ENCODE results near the gene SLC38A4.

- TF ChIP-seq POLR2AphosphoS5 (IDR thresholded peaks at IDR 0.05; ENCODE audit: low read depth, low read length) = no peak
- TF ChIP-seq TAF1 (IDR thresholded peaks at IDR 0.05; ENCODE audit: borderline replicate concordance, insufficient read depth, low read length) = no peak
- TF ChIP-seq, protein P1, sequence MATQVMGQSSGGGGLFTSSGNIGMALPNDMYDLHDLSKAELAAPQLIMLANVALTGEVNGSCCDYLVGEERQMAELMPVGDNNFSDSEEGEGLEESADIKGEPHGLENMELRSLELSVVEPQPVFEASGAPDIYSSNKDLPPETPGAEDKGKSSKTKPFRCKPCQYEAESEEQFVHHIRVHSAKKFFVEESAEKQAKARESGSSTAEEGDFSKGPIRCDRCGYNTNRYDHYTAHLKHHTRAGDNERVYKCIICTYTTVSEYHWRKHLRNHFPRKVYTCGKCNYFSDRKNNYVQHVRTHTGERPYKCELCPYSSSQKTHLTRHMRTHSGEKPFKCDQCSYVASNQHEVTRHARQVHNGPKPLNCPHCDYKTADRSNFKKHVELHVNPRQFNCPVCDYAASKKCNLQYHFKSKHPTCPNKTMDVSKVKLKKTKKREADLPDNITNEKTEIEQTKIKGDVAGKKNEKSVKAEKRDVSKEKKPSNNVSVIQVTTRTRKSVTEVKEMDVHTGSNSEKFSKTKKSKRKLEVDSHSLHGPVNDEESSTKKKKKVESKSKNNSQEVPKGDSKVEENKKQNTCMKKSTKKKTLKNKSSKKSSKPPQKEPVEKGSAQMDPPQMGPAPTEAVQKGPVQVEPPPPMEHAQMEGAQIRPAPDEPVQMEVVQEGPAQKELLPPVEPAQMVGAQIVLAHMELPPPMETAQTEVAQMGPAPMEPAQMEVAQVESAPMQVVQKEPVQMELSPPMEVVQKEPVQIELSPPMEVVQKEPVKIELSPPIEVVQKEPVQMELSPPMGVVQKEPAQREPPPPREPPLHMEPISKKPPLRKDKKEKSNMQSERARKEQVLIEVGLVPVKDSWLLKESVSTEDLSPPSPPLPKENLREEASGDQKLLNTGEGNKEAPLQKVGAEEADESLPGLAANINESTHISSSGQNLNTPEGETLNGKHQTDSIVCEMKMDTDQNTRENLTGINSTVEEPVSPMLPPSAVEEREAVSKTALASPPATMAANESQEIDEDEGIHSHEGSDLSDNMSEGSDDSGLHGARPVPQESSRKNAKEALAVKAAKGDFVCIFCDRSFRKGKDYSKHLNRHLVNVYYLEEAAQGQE (IDR thresholded peaks at IDR 0.05; ENCODE audit: insufficient read depth in 1 of 2, low read depth in 2 of 2, low read length in 2 of 2) = no peak
- no peak for TF ChIP-seq SIN3A (IDR thresholded peaks at IDR 0.05; ENCODE audit: borderline replicate concordance, insufficient read depth, low read length)
Measured at GRCh38 chr12:46830731-46831334, 5.0 kb upstream of the SLC38A4 start.

All from PFSK-1 (cell line).